ENCODE measurements around the gene MYNN.

Gene MYNN

DNA sequence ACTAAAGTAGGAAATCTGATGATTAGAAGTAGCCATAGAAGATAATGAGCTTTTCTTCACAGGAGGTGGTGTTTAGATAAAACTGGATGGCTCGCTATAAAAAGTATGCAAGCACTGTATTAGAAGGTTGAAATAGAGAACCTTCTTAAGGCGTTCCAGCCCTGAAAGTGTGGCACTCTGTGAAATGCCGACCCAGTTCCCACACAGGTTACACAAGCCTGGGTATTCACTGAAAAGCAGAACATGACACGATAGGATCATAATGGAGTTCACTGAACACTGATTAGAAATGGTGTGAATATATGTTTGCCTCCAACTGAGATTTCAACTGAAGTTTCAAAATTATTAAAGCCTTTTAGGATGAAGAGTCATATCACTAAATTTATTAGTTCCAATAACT is 54.5 kb downstream of the MYNN start:
- DNase-seq (ENCODE audit: low spot score) = no peak

DNA sequence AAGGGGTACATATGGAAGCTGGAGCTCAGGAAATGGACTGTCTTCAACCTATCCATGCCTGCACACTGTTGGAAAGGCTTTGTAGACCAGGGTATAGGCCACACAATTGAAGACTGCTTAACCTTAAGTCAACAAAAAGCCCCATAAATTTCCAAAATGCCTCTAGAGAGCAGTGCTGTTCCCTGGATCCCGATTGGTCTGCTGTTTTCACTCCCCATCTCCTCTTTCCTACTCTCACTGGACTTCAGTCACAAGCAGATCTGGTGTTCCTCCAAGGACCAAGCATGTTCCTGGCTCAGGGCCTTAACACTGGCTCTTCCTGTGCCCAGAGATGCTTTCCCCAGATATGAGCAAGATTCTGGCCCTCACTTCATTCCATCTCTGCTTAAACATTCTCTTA is 62.3 kb downstream of the MYNN start:
- no peak for DNase-seq (ENCODE audit: low spot score)

DNA sequence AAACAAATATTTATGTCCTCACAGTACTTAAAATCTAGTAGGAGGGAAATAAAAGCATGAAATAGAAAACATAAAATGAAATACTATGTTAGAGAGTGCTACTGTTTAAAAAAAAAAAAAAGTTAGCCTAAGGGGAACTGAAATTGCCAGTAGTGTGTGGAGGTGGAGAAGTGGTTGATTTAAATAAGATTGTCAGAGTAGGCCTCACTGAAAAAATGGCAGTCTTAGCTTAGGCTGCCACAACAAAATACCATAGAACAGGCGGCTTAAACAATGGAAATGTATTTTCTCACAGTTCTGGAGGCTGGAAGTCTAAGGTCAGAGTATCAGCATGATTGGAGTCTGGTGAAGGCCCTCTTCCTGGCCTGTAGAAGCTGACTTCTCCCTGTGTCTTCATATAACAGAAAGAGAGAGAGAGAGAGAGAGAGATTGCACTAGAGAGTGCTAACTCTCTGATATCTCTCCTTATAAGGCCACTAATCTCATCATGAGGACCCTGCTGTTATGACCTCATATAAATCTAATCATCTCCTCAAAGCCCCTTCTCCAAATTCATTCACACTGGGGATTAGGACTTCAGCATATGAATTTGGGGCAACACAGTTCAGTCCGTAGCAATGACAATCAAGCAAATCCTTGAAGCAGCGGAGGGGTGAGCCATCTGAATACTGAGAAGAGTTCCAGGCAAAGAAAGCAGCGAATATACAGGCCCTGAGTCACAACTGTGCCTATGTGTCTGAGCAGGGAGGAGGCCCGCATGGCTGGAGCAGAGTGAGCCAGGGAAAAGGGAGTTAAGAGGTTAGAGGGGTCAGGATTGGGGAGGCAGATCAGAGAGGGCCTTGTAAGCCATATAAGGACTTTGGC is 63.1 kb downstream of the MYNN start:
- DNase-seq (ENCODE audit: low spot score) = no peak

DNA sequence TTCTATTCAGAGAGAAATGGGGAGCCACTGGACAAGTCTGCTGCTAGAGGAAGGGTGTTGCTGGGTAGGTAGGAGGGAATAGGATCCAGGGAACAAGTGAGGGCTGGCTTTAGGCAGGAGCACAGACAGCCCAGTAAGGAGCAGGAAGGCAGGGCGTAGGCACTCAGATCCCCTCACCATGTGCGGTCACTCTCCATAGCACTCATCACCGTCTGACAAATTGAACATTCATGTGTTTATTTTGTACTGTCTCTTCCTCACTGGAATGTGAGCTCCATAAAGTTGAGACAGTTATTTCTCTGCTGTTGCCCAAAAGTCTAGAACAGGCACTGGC is 63.7 kb downstream of the MYNN start:
- DNase-seq (ENCODE audit: low spot score) = no peak

DNA sequence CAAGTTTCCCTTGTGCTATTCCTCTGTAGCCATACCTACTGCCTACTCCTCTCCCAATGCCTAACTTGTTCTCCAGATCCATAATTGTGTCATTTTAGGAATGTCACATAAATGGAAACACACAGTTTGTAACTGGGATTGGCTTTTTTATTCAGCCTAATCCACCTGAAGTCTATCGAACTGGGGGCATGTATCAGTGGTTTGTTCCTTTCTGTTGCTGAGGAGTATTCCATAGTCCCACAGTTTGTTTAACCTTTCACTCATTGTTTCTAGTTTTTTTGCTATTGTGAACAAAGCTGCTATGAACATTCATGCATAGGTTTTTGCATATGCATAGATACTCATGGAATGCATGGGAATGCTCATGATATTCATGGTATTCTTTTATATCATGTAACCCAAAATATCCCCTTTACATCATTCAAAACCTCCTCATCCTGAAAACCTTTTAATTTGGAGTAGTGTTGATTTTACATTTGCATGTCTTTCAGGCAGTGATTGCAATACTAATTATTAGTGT is 65.4 kb downstream of the MYNN start:
- no peak for DNase-seq (ENCODE audit: low spot score)

Data from LoVo (cell line).